Kidney epithelial cell (primary cell): Measurements from ENCODE around the gene VCAM1. TPM values are rescaled to one million over a fixed set of nuclear protein-coding genes. Genes with fewer than 3 reads are reported as not detected.

Source experiments
- DNase-seq: peaks from one replicate; pipeline ENCODE4 v3.0.0-alpha.2; 2010; ENCODE audit warnings: low read depth
- H3K27me3 ChIP-seq: 2 replicates; pipeline ENCODE4 v1.6.0; 2011; ENCODE audit warnings: low read length; ENCODE audit not compliant: control insufficient read depth, insufficient read depth
- H3K36me3 ChIP-seq: 2 replicates; pipeline ENCODE4 v1.5.1; 2011; ENCODE audit warnings: low read length; ENCODE audit not compliant: control insufficient read depth, insufficient read depth
- H3K4me3 ChIP-seq: 2 replicates; pipeline ENCODE4 v1.5.1; 2011; ENCODE audit warnings: low read depth, mild to moderate bottlenecking, control low read depth, low read length
- total RNA-seq: library from RNA; depleted of rRNA; stranded (reverse); fragments of >200 nt; gene quantifications from 2 replicates; pipeline ENCODE4 v1.2.3, GENCODE V29; 2015
- TF ChIP-seq, protein P1 (sequence below): IDR thresholded peaks from 2 replicates; pipeline ENCODE4 v1.5.1; 2011; ENCODE audit warnings: mild to moderate bottlenecking, moderate library complexity, low read length, control low read depth, inconsistent platforms; ENCODE audit not compliant: insufficient read depth, poor library complexity, severe bottlenecking

Gene VCAM1, protein sequence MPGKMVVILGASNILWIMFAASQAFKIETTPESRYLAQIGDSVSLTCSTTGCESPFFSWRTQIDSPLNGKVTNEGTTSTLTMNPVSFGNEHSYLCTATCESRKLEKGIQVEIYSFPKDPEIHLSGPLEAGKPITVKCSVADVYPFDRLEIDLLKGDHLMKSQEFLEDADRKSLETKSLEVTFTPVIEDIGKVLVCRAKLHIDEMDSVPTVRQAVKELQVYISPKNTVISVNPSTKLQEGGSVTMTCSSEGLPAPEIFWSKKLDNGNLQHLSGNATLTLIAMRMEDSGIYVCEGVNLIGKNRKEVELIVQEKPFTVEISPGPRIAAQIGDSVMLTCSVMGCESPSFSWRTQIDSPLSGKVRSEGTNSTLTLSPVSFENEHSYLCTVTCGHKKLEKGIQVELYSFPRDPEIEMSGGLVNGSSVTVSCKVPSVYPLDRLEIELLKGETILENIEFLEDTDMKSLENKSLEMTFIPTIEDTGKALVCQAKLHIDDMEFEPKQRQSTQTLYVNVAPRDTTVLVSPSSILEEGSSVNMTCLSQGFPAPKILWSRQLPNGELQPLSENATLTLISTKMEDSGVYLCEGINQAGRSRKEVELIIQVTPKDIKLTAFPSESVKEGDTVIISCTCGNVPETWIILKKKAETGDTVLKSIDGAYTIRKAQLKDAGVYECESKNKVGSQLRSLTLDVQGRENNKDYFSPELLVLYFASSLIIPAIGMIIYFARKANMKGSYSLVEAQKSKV
- total RNA-seq, result 55.5 and 63.8 TPM in 2 replicates

DNA sequence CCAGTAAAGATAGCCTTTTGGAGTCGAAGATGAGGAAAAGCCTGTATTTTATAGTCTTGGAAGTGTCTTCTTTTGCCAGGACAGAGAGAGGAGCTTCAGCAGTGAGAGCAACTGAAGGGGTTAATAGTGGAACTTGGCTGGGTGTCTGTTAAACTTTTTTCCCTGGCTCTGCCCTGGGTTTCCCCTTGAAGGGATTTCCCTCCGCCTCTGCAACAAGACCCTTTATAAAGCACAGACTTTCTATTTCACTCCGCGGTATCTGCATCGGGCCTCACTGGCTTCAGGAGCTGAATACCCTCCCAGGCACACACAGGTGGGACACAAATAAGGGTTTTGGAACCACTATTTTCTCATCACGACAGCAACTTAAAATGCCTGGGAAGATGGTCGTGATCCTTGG, at the start of gene VCAM1:
TSS of gene VCAM1 (plus strand) at position 253 of the 400 bp plus-strand sequence. CDS start at position 372, 119 bp downstream.
- Histone ChIP-seq H3K27me3 (no peaks in the 10 kb centered on the region), H3K4me3 (peak within 1 kb of the TSS; percentile 46), H3K36me3 (no peaks in the 10 kb centered on the region)
- peak; percentile 26 for DNase-seq
- TF ChIP-seq, protein P1, sequence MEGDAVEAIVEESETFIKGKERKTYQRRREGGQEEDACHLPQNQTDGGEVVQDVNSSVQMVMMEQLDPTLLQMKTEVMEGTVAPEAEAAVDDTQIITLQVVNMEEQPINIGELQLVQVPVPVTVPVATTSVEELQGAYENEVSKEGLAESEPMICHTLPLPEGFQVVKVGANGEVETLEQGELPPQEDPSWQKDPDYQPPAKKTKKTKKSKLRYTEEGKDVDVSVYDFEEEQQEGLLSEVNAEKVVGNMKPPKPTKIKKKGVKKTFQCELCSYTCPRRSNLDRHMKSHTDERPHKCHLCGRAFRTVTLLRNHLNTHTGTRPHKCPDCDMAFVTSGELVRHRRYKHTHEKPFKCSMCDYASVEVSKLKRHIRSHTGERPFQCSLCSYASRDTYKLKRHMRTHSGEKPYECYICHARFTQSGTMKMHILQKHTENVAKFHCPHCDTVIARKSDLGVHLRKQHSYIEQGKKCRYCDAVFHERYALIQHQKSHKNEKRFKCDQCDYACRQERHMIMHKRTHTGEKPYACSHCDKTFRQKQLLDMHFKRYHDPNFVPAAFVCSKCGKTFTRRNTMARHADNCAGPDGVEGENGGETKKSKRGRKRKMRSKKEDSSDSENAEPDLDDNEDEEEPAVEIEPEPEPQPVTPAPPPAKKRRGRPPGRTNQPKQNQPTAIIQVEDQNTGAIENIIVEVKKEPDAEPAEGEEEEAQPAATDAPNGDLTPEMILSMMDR, result no peak

DNA sequence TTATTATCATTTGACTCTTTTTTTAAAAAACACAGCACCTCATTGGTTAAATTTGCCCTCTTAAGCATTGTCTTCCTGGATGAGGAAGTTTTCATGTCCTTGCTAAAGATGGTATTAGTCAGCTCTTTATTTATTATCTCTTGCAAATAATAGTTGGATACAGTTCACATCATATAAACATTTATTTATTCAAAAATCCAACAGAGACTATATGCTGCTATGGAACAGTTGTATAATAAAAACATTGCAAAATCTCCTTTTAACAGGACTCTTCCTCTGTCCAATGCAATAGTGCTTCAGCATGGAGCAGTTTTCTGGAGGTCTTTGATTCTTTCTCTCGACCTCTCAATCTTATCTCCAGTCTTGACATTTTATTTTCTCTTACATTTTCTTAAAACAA, 49.5 kb upstream of the VCAM1 start:
- Histone ChIP-seq H3K27me3 (no peaks in the 10 kb centered on the region), H3K36me3 (no peaks in the 10 kb centered on the region), H3K4me3 (no peak overlapping the region)
- TF ChIP-seq, protein P1, result no peak
- no peak for DNase-seq

DNA sequence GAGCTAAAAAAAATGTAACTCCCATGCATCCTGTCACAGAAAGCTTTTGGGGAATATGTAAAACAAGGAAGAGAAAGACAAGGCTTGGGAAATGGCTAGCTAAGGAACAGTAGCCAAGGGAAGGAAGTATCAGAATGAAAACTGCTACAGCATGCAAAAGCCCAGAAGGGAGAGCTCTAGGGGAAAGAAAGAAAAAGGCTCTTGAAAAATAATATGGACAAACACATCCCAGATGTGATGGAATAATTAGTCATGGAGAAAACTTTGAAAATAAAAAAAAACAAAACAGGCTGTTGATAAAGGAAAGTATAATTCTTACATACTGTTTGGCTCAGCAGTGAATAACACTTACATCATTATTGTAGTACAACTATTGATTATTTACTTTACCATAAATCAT, 47.9 kb upstream of the VCAM1 start:
- H3K27me3 ChIP-seq, result no peaks in the 10 kb centered on the region
- DNase-seq, result no peak
- no peaks in the 10 kb centered on the region for H3K36me3 ChIP-seq
- TF ChIP-seq, protein P1, result no peak
- no peak overlapping the region for H3K4me3 ChIP-seq

DNA sequence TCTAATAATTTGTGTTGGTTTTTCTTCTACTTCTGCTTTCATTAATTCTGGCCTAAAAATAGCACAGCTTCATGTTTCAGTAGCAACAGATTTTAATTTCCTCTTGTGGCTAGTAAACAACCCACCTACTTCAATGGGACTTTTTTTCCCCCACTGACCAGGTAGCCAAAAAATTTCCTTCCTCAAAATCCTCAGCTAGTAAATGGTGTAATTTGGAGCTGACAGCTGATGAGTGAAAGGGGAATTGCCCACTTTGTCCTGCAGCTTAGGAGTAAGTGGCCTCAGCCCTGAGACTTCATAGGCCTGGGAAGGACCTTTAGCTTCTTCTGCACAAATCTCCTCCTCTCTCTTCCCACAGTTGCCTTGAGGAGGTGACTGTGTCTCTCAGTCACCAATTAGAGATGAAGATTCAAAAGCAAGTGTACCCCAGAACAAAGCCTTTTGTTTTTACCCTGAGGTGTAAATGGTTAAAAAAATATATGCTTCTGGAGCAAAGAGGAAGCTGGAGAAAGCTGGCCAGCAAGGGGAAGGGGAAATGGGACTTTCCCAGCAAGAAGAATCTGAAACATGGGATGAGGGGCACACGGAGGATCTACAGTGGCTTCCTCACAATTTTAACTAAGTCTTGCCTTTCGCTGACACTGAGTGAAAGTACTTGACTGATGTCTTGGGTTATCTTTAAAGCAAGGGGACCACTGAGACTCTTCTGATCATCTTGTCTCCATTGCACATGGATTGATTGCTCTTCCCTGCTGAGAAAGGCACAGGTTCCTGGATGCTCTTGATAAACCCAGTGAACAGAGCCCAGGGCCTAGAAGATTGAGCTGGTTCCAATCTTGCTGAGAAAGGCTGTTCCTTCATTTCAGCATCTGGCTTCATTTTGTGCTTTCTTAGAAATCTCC, 35.8 kb upstream of the VCAM1 start:
- Histone ChIP-seq H3K4me3 (no peak overlapping the region), H3K27me3 (no peaks in the 10 kb centered on the region), H3K36me3 (no peaks in the 10 kb centered on the region)
- no peak for DNase-seq
- TF ChIP-seq, protein P1, result no peak

DNA sequence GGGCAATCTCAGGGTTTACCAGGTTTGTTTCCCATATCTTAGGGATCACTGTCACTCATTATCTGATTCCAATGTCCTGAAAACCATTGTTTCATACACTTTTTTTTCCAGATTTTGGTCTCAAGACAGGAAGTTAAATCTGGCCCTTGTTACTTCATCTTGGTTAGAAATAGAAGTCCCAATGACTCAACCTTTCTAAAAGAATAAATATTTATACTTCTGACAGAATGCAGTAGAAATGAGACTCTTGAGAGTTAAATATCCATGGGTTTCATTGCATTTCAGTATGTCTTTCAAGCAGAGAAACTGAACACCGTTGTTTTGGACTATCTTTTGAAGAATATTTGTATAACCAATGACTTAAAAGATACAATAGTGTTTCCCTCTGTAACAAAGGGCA, 19.8 kb upstream of the VCAM1 start:
- no peaks in the 10 kb centered on the region for H3K36me3 ChIP-seq
- no peaks in the 10 kb centered on the region for H3K27me3 ChIP-seq
- TF ChIP-seq, protein P1, result no peak
- no peak overlapping the region for H3K4me3 ChIP-seq
- no peak for DNase-seq
